Gastrocnemius medialis (tissue), 4 donors: Measurements from ENCODE around the gene RPS2.

Experiments
- POLR2A ChIP-seq, 2 donors: fragments of 450-650 bp; IDR thresholded peaks; one replicate each; pipeline ENCODE4 v1.6.1; 2017; ENCODE audit warnings: antibody characterized with exemption in 2 of 2, mild to moderate bottlenecking in 2 of 2, moderate library complexity in 2 of 2
- TF ChIP-seq, protein P1 (sequence below), 5 experiments: fragments of 450-650 bp in 3 of 5; fragments of 200-600 bp in 2 of 5; sonication (generic) in 2 of 5; IDR thresholded peaks in 4 of 5; conservative IDR thresholded peaks in 1 of 5; 1 replicate in 4 of 5; 2 replicates in 1 of 5; pipeline ENCODE4 v1.5.1; 2016 to 2019; ENCODE audit warnings: antibody characterized with exemption in 5 of 5, mild to moderate bottlenecking in 3 of 5, moderate library complexity in 3 of 5

- no peak for TF ChIP-seq POLR2A (IDR thresholded peaks at IDR 0.05)
- TF ChIP-seq, protein P1, sequence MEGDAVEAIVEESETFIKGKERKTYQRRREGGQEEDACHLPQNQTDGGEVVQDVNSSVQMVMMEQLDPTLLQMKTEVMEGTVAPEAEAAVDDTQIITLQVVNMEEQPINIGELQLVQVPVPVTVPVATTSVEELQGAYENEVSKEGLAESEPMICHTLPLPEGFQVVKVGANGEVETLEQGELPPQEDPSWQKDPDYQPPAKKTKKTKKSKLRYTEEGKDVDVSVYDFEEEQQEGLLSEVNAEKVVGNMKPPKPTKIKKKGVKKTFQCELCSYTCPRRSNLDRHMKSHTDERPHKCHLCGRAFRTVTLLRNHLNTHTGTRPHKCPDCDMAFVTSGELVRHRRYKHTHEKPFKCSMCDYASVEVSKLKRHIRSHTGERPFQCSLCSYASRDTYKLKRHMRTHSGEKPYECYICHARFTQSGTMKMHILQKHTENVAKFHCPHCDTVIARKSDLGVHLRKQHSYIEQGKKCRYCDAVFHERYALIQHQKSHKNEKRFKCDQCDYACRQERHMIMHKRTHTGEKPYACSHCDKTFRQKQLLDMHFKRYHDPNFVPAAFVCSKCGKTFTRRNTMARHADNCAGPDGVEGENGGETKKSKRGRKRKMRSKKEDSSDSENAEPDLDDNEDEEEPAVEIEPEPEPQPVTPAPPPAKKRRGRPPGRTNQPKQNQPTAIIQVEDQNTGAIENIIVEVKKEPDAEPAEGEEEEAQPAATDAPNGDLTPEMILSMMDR (IDR thresholded peaks at IDR 0.05 in 4 of 5, conservative IDR thresholded peaks at IDR 0.05 in 1 of 5) = no peak
Measured at GRCh38 chr16:1984347-1985225, 20.0 kb upstream of the RPS2 start.
